BLaER1 (cell line): ENCODE results near the gene MKNK1.

ENCODE experiments used
- H3K27ac ChIP-seq: shearing (Covaris generic); formaldehyde crosslinking; 2 replicates; pipeline ENCODE4 v1.8.1; 2022
- H3K27me3 ChIP-seq: shearing (Covaris generic); formaldehyde crosslinking; 2 replicates; pipeline ENCODE4 v1.8.1; 2022
- H3K36me3 ChIP-seq: shearing (Covaris generic); formaldehyde crosslinking; 2 replicates; pipeline ENCODE4 v1.8.1; 2022
- H3K4me1 ChIP-seq: shearing (Covaris generic); formaldehyde crosslinking; 2 replicates; pipeline ENCODE4 v1.8.1; 2022
- H3K4me2 ChIP-seq: shearing (Covaris generic); formaldehyde crosslinking; 2 replicates; pipeline ENCODE4 v1.8.1; 2022
- H3K4me3 ChIP-seq: shearing (Covaris generic); formaldehyde crosslinking; 2 replicates; pipeline ENCODE4 v1.8.1; 2022
- H3K9ac ChIP-seq: shearing (Covaris generic); formaldehyde crosslinking; 2 replicates; pipeline ENCODE4 v1.8.1; 2022
- H3K9me3 ChIP-seq: shearing (Covaris generic); formaldehyde crosslinking; 2 replicates; pipeline ENCODE4 v1.8.1; 2022
- H4K20me1 ChIP-seq: shearing (Covaris generic); formaldehyde crosslinking; 2 replicates; pipeline ENCODE4 v1.8.1; 2022
- Cebpa-rat ChIP-seq: shearing (Covaris generic); IDR thresholded peaks from 2 replicates; pipeline ENCODE4 v1.8.1; 2022

The MKNK1 gene

GRCh38 chr1:46553506-46553905, 50.6 kb downstream of the MKNK1 start:
- Histone ChIP-seq H3K4me3 (no peak overlapping the region), H3K4me1 (peaks cover 9% of the 10 kb centered on the region), H3K4me2 (no peak overlapping the region), H3K36me3 (peaks cover 8% of the 10 kb centered on the region), H3K9ac (no peak overlapping the region), H3K9me3 (no peaks in the 10 kb centered on the region), H3K27me3 (no peaks in the 10 kb centered on the region), H3K27ac (no peak overlapping the region), H4K20me1 (no peaks in the 10 kb centered on the region)
- no peak for TF ChIP-seq Cebpa-rat

- no peak overlapping the region for H3K4me3 ChIP-seq
Measured at GRCh38 chr1:46552357-46553237, 51.5 kb downstream of the MKNK1 start.

GRCh38 chr1:46551597-46552095, 52.4 kb downstream of the MKNK1 start, which contains the start of gene KNCN:
Gene KNCN, minus strand, starts transcription at chr1:46551647. Its CDS starts 432 bp downstream, at chr1:46551215.
- Histone ChIP-seq H3K4me1 (peaks cover 9% of the 10 kb centered on the region), H3K36me3 (no peaks in the 10 kb centered on the region), H3K9ac (no peak within 1 kb of the TSS), H3K27ac (no peak within 1 kb of the TSS), H3K4me2 (no peak within 1 kb of the TSS), H3K4me3 (no peak within 1 kb of the TSS), H3K27me3 (no peaks in the 10 kb centered on the region), H4K20me1 (no peaks in the 10 kb centered on the region), H3K9me3 (no peaks in the 10 kb centered on the region)
- no peak for TF ChIP-seq Cebpa-rat

More at GRCh38 chr1:46552357-46553237, 51.5 kb downstream of the MKNK1 start:
- Histone ChIP-seq H3K4me1 (peaks cover 9% of the 10 kb centered on the region), H3K36me3 (no peaks in the 10 kb centered on the region; the same call in 1 of the 2 replicates), H3K27ac (no peak overlapping the region), H3K4me2 (no peak overlapping the region), H3K9me3 (no peaks in the 10 kb centered on the region), H4K20me1 (no peaks in the 10 kb centered on the region), H3K9ac (no peak overlapping the region), H3K27me3 (no peaks in the 10 kb centered on the region)
- no peak for TF ChIP-seq Cebpa-rat

GRCh38 chr1:46550751-46551231, 53.3 kb downstream of the MKNK1 start:
- no peaks in the 10 kb centered on the region for H4K20me1 ChIP-seq
- no peaks in the 10 kb centered on the region for H3K27me3 ChIP-seq
- no peak overlapping the region for H3K4me2 ChIP-seq
- no peak overlapping the region for H3K9ac ChIP-seq
- TF ChIP-seq Cebpa-rat: no peak
- no peaks in the 10 kb centered on the region for H3K36me3 ChIP-seq
- no peak overlapping the region for H3K27ac ChIP-seq
- H3K4me1 ChIP-seq: peaks cover 9% of the 10 kb centered on the region
- H3K4me3 ChIP-seq: no peak overlapping the region
- no peaks in the 10 kb centered on the region for H3K9me3 ChIP-seq

- H3K27me3 ChIP-seq: no peaks in the 10 kb centered on the region
- H3K36me3 ChIP-seq: no peaks in the 10 kb centered on the region
- TF ChIP-seq Cebpa-rat: no peak
- no peaks in the 10 kb centered on the region for H3K9me3 ChIP-seq
- no peak overlapping the region for H3K9ac ChIP-seq
- no peak overlapping the region for H3K27ac ChIP-seq
- no peaks in the 10 kb centered on the region for H4K20me1 ChIP-seq
- peaks cover 9% of the 10 kb centered on the region for H3K4me1 ChIP-seq
- peak overlapping the region; percentile 20; the same call in 1 of the 2 replicates for H3K4me2 ChIP-seq
- no peak overlapping the region for H3K4me3 ChIP-seq
Measured at GRCh38 chr1:46549697-46550681, 54.1 kb downstream of the MKNK1 start.

GRCh38 chr1:46547481-46548383, 56.3 kb downstream of the MKNK1 start:
- Histone ChIP-seq H3K4me2 (no peak overlapping the region), H3K4me3 (no peak overlapping the region), H3K27me3 (0 out of 2 replicates have a peak, but pooled peaks cover 3% of the 10 kb centered on the region)

GRCh38 chr1:46546210-46546609, 57.9 kb downstream of the MKNK1 start:
- Histone ChIP-seq H3K27me3 (0 out of 2 replicates have a peak, but pooled peaks cover 3% of the 10 kb centered on the region), H4K20me1 (no peaks in the 10 kb centered on the region), H3K9ac (no peak overlapping the region), H3K9me3 (no peaks in the 10 kb centered on the region), H3K27ac (no peak overlapping the region), H3K4me1 (peaks cover 9% of the 10 kb centered on the region), H3K4me3 (no peak overlapping the region), H3K4me2 (no peak overlapping the region), H3K36me3 (no peaks in the 10 kb centered on the region)
- no peak for TF ChIP-seq Cebpa-rat

More at GRCh38 chr1:46547481-46548383, 56.3 kb downstream of the MKNK1 start:
- no peak overlapping the region for H3K27ac ChIP-seq
- H3K36me3 ChIP-seq: no peaks in the 10 kb centered on the region
- no peaks in the 10 kb centered on the region for H3K9me3 ChIP-seq
- H4K20me1 ChIP-seq: no peaks in the 10 kb centered on the region
- no peak overlapping the region for H3K9ac ChIP-seq
- H3K4me1 ChIP-seq: peaks cover 9% of the 10 kb centered on the region
- TF ChIP-seq Cebpa-rat: no peak

GRCh38 chr1:46545784-46546183, 58.3 kb downstream of the MKNK1 start:
- no peak overlapping the region for H3K4me2 ChIP-seq
- no peak overlapping the region for H3K27ac ChIP-seq
- no peaks in the 10 kb centered on the region for H4K20me1 ChIP-seq
- H3K4me3 ChIP-seq: no peak overlapping the region
- H3K9me3 ChIP-seq: no peaks in the 10 kb centered on the region
- peaks cover 9% of the 10 kb centered on the region for H3K4me1 ChIP-seq
- no peak for TF ChIP-seq Cebpa-rat
- H3K36me3 ChIP-seq: no peaks in the 10 kb centered on the region
- 0 out of 2 replicates have a peak, but pooled peaks cover 3% of the 10 kb centered on the region for H3K27me3 ChIP-seq
- H3K9ac ChIP-seq: no peak overlapping the region
